ENCODE data around the gene DNAJC5.

DNA sequence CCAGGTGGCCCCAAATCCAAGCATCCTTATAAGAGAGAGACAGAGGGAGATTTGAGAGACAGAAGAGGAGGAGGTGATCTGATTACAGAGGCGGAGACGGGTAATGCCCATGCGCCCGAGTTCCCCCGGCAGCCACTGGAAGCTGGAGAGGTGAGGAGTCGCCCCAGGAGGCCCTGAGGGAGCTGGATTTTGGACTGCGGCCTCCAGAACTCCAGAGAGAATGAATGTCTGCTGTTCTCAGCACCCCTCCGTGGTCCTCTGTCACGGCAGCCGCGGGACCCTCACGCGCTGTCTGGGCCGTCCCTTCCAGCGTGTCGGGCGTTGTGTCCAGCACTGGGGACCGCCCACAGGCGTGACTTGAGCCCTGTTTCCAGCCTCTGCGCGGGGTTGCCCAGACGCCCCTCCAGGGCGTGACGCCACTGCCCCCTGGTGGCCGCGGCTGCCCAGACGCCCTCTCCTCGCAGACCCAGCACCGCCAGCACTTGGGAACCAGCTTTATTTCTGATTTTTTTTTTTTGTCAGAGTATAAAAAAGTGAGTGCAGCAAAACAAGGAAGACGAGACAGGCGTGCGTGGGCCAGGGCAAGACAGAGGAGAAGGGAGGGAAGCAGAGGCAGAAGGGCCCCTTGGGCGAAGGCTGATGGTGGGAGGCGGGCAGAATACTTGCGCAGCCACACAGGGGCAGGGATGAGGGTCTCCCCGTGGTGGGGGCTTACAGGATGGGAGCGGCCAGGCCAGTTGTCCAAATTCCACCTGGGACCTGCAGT is 78.9 kb downstream of the DNAJC5 start:
- TF ChIP-seq, protein P1, sequence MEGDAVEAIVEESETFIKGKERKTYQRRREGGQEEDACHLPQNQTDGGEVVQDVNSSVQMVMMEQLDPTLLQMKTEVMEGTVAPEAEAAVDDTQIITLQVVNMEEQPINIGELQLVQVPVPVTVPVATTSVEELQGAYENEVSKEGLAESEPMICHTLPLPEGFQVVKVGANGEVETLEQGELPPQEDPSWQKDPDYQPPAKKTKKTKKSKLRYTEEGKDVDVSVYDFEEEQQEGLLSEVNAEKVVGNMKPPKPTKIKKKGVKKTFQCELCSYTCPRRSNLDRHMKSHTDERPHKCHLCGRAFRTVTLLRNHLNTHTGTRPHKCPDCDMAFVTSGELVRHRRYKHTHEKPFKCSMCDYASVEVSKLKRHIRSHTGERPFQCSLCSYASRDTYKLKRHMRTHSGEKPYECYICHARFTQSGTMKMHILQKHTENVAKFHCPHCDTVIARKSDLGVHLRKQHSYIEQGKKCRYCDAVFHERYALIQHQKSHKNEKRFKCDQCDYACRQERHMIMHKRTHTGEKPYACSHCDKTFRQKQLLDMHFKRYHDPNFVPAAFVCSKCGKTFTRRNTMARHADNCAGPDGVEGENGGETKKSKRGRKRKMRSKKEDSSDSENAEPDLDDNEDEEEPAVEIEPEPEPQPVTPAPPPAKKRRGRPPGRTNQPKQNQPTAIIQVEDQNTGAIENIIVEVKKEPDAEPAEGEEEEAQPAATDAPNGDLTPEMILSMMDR (conservative IDR thresholded peaks at IDR 0.05 in 1 of 2, IDR thresholded peaks at IDR 0.05 in 1 of 2; ENCODE audit: extremely low read depth in 1 of 2, insufficient read depth in 1 of 2, low read depth in 1 of 2, low read length in 2 of 2): peak; percentile 89 to 97
- TF ChIP-seq EZH2 (IDR thresholded peaks at IDR 0.05; ENCODE audit: borderline replicate concordance, low read length): no peak

All from mammary epithelial cell (primary cell).